ENCODE results near the gene SHISA4. TPM values are rescaled to one million over a fixed set of nuclear protein-coding genes. Genes with fewer than 3 reads are reported as not detected.
"Not testable (repeated sequence)": the region's sequence is repeated elsewhere in the genome, so short reads cannot be mapped to it uniquely, and the experiment has no call there.

SHISA4 gene
- total RNA-seq, 1 experiment from 2014 or later = 6.3 TPM

GRCh38 chr1:201939574-201939973 lies 50.9 kb downstream of the SHISA4 start:
- H3K4me1 Mint-ChIP-seq = peaks cover 16% of the 10 kb centered on the region
- no peaks in the 10 kb centered on the region for H3K9me3 Mint-ChIP-seq
- ChIA-PET POLR2A (no interaction called here), CTCF (interaction anchor here (0.9 to 1.8 kb wide), 4 partner anchors 23 to 67 kb away, joined by 3 to 12 read pairs (median 8); no protein-coding TSS in a partner anchor)
- ATAC-seq (no peak), DNase-seq (ENCODE audit: low spot score) (no peak)
- H3K27me3 Mint-ChIP-seq (ENCODE audit: low read depth) = peaks cover 2% of the 10 kb centered on the region; the same call in 1 of the 2 replicates
- TF ChIP-seq E2F5 (CRISPR knock-in tag; IDR thresholded peaks at IDR 0.05) = no peak
- H3K4me3 Mint-ChIP-seq = no peak overlapping the region
- H3K27ac Mint-ChIP-seq = peak overlapping the region; percentile 13; the same call in 1 of the 2 replicates
- H3K36me3 Mint-ChIP-seq = no peaks in the 10 kb centered on the region

- H3K27me3 Mint-ChIP-seq (ENCODE audit: low read depth); ATAC-seq; H3K36me3 Mint-ChIP-seq; H3K9me3 Mint-ChIP-seq; H3K27ac Mint-ChIP-seq: not testable (repeated sequence)
- Mint-ChIP-seq H3K4me1 (peaks cover 23% of the 10 kb centered on the region), H3K4me3 (peak overlapping the region; percentile 12; the same call in 1 of the 2 replicates)
- CTCF ChIA-PET = interaction anchor here (0.6 to 1.2 kb wide), 9 partner anchors 9 to 214 kb away, joined by 3 to 12 read pairs (median 4); no protein-coding TSS in a partner anchor
- POLR2A ChIA-PET = interaction anchor here (0.7 to 2.6 kb wide), 3 partner anchors 42 to 62 kb away, joined by 3 to 14 read pairs (median 3); partner anchors contain the start of gene RNPEP
- DNase-seq (ENCODE audit: low spot score) = peak; percentile 19
Measured at GRCh38 chr1:201940316-201940715, 51.6 kb downstream of the SHISA4 start.

DNA sequence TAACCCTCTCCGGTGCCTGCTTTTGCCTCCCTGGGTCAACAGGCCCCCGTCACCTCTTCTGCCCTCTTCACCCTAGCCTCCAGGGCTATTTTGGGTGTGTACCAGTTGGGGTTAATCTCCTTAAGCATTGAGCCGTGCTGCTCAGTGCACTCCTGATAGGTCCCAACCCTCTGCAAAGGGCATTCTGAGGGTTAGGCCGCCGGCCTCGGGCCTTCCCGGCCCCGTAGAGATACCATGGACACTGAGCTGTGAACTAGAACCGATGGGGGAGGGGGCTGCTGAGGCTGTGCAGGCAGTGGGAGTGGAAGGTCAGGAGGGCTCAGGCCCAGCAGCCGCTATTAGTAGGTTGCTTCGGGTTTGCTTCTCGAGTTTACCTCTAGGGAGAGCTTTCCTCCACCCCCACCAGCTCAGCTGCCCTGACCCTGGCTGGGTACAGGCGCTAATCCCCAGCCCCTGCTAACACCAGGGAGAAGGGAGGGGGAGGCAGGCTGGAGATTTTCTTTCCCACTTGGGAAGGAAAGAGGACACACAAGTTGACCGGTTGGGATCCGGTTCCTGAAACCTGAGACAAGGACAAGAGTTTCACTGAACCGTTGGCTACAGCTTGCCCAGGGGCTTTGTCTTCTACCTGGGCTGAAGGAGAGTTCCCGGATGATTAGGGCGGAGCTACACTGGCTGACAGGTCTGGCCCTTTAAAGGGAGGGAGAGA lies 52.9 kb downstream of the SHISA4 start:
- DNase-seq (ENCODE audit: low spot score) = peak; percentile 83
- H3K27ac Mint-ChIP-seq = peak overlapping the region; percentile 92
- TF ChIP-seq SOX15 (CRISPR knock-in tag; IDR thresholded peaks at IDR 0.05) (no peak), TEAD1 (CRISPR knock-in tag; IDR thresholded peaks at IDR 0.05) (0 out of 2 replicates have a peak, but pooled peaks have one; percentile 44), SP1 (CRISPR knock-in tag; conservative IDR thresholded peaks at IDR 0.05) (peak; percentile 72), ATF3 (CRISPR knock-in tag; conservative IDR thresholded peaks at IDR 0.05) (no peak), KAT7 (CRISPR knock-in tag; IDR thresholded peaks at IDR 0.05; ENCODE audit: borderline replicate concordance) (0 out of 2 replicates have a peak, but pooled peaks have one; percentile 34), TCF7 (CRISPR knock-in tag; IDR thresholded peaks at IDR 0.05; ENCODE audit: low read depth) (no peak), ZNF671 (CRISPR knock-in tag; IDR thresholded peaks at IDR 0.05) (no peak), EMX1 (CRISPR knock-in tag; IDR thresholded peaks at IDR 0.05) (no peak), ZNF138 (CRISPR knock-in tag; conservative IDR thresholded peaks at IDR 0.05) (no peak), AR (CRISPR knock-in tag; IDR thresholded peaks at IDR 0.05) (no peak), CTCF (IDR thresholded peaks at IDR 0.05) (no peak), FOXJ3 (CRISPR knock-in tag; IDR thresholded peaks at IDR 0.05; ENCODE audit: borderline replicate concordance) (no peak), NFATC4 (CRISPR knock-in tag; IDR thresholded peaks at IDR 0.05) (no peak)
- TF ChIP-seq, protein P1, sequence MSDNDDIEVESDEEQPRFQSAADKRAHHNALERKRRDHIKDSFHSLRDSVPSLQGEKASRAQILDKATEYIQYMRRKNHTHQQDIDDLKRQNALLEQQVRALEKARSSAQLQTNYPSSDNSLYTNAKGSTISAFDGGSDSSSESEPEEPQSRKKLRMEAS (CRISPR knock-in tag; IDR thresholded peaks at IDR 0.05) = 0 out of 2 replicates have a peak, but pooled peaks have one; percentile 36
- TF ChIP-seq, protein P2, sequence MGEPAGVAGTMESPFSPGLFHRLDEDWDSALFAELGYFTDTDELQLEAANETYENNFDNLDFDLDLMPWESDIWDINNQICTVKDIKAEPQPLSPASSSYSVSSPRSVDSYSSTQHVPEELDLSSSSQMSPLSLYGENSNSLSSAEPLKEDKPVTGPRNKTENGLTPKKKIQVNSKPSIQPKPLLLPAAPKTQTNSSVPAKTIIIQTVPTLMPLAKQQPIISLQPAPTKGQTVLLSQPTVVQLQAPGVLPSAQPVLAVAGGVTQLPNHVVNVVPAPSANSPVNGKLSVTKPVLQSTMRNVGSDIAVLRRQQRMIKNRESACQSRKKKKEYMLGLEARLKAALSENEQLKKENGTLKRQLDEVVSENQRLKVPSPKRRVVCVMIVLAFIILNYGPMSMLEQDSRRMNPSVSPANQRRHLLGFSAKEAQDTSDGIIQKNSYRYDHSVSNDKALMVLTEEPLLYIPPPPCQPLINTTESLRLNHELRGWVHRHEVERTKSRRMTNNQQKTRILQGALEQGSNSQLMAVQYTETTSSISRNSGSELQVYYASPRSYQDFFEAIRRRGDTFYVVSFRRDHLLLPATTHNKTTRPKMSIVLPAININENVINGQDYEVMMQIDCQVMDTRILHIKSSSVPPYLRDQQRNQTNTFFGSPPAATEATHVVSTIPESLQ (CRISPR knock-in tag; IDR thresholded peaks at IDR 0.05) = no peak
- TF ChIP-seq, protein P3, sequence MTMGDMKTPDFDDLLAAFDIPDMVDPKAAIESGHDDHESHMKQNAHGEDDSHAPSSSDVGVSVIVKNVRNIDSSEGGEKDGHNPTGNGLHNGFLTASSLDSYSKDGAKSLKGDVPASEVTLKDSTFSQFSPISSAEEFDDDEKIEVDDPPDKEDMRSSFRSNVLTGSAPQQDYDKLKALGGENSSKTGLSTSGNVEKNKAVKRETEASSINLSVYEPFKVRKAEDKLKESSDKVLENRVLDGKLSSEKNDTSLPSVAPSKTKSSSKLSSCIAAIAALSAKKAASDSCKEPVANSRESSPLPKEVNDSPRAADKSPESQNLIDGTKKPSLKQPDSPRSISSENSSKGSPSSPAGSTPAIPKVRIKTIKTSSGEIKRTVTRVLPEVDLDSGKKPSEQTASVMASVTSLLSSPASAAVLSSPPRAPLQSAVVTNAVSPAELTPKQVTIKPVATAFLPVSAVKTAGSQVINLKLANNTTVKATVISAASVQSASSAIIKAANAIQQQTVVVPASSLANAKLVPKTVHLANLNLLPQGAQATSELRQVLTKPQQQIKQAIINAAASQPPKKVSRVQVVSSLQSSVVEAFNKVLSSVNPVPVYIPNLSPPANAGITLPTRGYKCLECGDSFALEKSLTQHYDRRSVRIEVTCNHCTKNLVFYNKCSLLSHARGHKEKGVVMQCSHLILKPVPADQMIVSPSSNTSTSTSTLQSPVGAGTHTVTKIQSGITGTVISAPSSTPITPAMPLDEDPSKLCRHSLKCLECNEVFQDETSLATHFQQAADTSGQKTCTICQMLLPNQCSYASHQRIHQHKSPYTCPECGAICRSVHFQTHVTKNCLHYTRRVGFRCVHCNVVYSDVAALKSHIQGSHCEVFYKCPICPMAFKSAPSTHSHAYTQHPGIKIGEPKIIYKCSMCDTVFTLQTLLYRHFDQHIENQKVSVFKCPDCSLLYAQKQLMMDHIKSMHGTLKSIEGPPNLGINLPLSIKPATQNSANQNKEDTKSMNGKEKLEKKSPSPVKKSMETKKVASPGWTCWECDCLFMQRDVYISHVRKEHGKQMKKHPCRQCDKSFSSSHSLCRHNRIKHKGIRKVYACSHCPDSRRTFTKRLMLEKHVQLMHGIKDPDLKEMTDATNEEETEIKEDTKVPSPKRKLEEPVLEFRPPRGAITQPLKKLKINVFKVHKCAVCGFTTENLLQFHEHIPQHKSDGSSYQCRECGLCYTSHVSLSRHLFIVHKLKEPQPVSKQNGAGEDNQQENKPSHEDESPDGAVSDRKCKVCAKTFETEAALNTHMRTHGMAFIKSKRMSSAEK (CRISPR knock-in tag; IDR thresholded peaks at IDR 0.05; ENCODE audit: borderline replicate concordance) = no peak

More for the DNA sequence above, 52.9 kb downstream of the SHISA4 start:
- H3K9me3 Mint-ChIP-seq = no peaks in the 10 kb centered on the region
- H3K36me3 Mint-ChIP-seq = no peaks in the 10 kb centered on the region
- ChIA-PET CTCF (interaction anchor here (0.7 to 2.1 kb wide), 15 partner anchors 10 to 232 kb away, joined by 3 to 51 read pairs (median 4); partner anchors contain the start of genes ELF3, GPR37L1, IPO9 and RNPEP), POLR2A (interaction anchor here (1.0 to 2.6 kb wide), 7 partner anchors 13 to 69 kb away, joined by 3 to 14 read pairs (median 3); partner anchors contain the start of genes ELF3, RNPEP and TIMM17A)
- peaks cover 35% of the 10 kb centered on the region for H3K4me1 Mint-ChIP-seq
- peak overlapping the region; percentile 67 for H3K4me3 Mint-ChIP-seq
- peaks cover 9% of the 10 kb centered on the region for H3K27me3 Mint-ChIP-seq (ENCODE audit: low read depth)
- ATAC-seq = peak; percentile 84
